GM18511 (cell line): Measurements from ENCODE around the gene EXOSC5.
"Not testable (repeated sequence)": the region's sequence is repeated elsewhere in the genome, so short reads cannot be mapped to it uniquely, and the experiment has no call there.

Experiments used
- ATAC-seq: cut with Tn5 transposase; IDR thresholded peaks from one replicate; pipeline ENCODE4 v1.9.1; 2021; ENCODE audit warnings: mild to moderate bottlenecking, moderate library complexity; ENCODE audit not compliant: unreplicated experiment

EXOSC5 gene

GRCh38 chr19:41351339-41352245, 45.6 kb downstream of the EXOSC5 start:
- ATAC-seq: peak; percentile 50

- peak; percentile 1 for ATAC-seq
These were observed 46.3 kb downstream of the EXOSC5 start for GRCh38 chr19:41350735-41351338.

DNA sequence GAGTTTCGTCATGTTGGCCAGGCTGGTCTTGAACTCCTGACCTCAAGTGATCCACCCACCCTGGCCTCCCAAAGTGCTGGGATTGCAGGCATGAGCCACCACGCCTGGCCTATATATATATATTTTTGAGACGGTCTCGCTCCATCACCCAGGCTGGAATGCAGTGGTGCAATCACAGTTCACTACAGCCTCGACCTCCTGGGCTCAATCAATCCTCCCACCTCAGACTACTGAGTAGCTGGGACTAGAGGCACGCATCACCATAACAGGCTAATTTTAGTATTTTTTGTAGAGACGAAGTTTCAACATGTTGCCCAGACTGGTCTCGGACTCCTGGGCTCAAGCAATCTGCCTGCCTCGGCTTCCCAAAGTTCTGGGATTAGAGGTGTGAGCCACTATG, 50.2 kb downstream of the EXOSC5 start:
- ATAC-seq: not testable (repeated sequence)

DNA sequence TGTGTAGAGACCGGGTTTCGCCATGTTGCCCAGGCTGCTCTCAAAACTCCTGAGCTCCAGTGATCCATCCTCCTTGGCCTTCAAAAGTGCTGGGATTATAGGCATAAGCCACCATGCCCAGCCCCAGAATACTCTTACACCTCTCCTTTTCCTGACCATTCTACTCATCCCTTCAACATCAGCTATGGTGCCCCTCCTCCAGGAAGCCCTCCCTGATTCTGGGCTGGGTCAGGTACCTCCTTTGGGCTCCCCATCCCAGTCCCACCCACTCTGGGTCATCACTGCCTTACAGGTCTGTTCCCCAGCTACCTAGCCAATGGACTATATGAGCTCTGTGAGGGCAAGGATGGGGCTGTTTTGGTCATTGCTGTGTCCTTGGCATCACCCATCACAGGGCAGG, 53.0 kb downstream of the EXOSC5 start:
- no peak for ATAC-seq

GRCh38 chr19:41341669-41342490, 55.3 kb downstream of the EXOSC5 start:
- no peak for ATAC-seq

GRCh38 chr19:41339936-41340335, 57.2 kb downstream of the EXOSC5 start:
- no peak for ATAC-seq
